Motor neuron (in vitro differentiated cells): Measurements from ENCODE around the gene PIM1. TPM values are rescaled to one million over a fixed set of nuclear protein-coding genes. Genes with fewer than 3 reads are reported as not detected.

Source experiments
- ATAC-seq, 8 experiments: fragments of 200-7000 bp; cut with Tn5 transposase; replicated peaks in 6 of 8; 2 replicates each; pipeline ENCODE4 v1.8.0; 2021; ENCODE audit warnings: mild to moderate bottlenecking in 8 of 8, moderate library complexity in 8 of 8
- H3K27ac ChIP-seq, 2 donors: fragments of 250-450 bp; sonication (Bioruptor Pico); 2 replicates each; pipeline ENCODE4 v1.9.0; 2021; ENCODE audit warnings: antibody characterized with exemption in 2 of 2, mild to moderate bottlenecking in 2 of 2, moderate library complexity in 1 of 2
- H3K4me1 ChIP-seq, 2 donors: fragments of 250-450 bp; sonication (Bioruptor Pico); replicated peaks in 1 of 2; 2 replicates each; pipeline ENCODE4 v1.6.1; 2021; ENCODE audit warnings: antibody characterized with exemption in 2 of 2, mild to moderate bottlenecking in 2 of 2, moderate library complexity in 1 of 2
- H3K4me3 ChIP-seq, 5 donors: fragments of 250-450 bp; sonication (Bioruptor Pico); 2 replicates each; pipeline ENCODE4 v1.9.0; 2021; ENCODE audit warnings: antibody characterized with exemption in 5 of 5, mild to moderate bottlenecking in 5 of 5, moderate library complexity in 4 of 5
- WGBS, 10 experiments: fragments of 450-650 bp; shearing (Covaris generic); methylation state at CpG; one replicate each; pipeline ENCODE4 v1.0.0; 2022; 5-methylcytosine and 5-hydroxymethylcytosine counted together
- in situ Hi-C, 9 experiments: fragments of 400-800 bp; cut with MboI; loops; one replicate each; pipeline ENCODE4 v1.15.0; 2021; ENCODE audit warnings: low sequenced_read_pairs in 9 of 9, low pct_unique_long_range_greater_than_20kb in 2 of 9; ENCODE audit not compliant: unreplicated experiment in 9 of 9
- total RNA-seq, 8 experiments: library from RNA; unstranded; fragments of 300-600 nt; gene quantifications; 2 replicates each; pipeline versions ENCODE4 v1.2.3 to v1.2.4, GENCODE V29; 2022

The PIM1 gene
- total RNA-seq, 8 experiments from 2014 or later = 3.1 to 26.3 (median 17.9) TPM

DNA sequence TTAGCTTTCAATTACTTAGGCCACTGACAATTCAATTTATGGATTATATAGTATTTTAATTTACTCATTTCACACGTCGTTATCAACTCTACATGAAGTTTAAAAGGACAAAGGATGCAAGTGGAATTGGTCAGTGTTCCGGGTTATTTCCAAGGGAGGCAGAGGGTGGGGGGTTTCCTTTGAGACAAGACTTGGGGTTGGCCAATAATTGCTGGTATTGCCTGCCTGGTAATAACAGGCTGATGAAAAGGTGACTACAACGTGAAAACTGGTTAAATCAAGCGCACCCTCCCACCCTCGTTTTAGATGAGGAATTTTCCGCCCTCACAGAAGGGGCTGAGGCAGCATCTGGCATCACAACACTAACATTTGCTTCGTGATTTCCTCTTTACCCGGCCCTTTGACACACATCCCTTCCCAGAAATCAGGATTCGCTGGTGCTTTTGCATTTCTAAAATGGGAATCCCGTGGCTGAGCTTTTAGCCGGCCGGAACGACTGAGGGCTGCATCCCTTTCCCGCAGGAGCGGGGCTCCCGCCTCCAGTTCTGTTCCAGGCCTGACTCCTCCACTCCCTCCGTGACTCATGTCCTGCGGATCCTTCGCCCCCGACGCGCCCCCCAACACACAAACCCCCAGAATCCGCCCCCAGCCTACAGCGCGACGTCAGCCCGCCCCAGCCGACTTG is 999 bp upstream of the PIM1 start:
- H3K4me1 ChIP-seq = peaks cover 10 to 13% of the 10 kb centered on the region in 2 donors
- 0 to 11% (median 6%) methylated on average over 4 to 14 of the region's 29 CpGs; no CpG with 5 or more reads in 1 of the 10 experiments for WGBS, 10 experiments
- ATAC-seq = peak; percentile 0 to 37 (median 19)
- in situ Hi-C loops = loop anchor here in 3 of 9 experiments (25.0 kb wide), 2 partner anchors 107 to 282 kb away; partner anchors contain the start of gene C6orf89 (in 1 of the 3)
- H3K27ac ChIP-seq = peak overlapping the region; percentile 95
- H3K4me3 ChIP-seq = peak overlapping the region; percentile 36 to 88 (median 56)

DNA sequence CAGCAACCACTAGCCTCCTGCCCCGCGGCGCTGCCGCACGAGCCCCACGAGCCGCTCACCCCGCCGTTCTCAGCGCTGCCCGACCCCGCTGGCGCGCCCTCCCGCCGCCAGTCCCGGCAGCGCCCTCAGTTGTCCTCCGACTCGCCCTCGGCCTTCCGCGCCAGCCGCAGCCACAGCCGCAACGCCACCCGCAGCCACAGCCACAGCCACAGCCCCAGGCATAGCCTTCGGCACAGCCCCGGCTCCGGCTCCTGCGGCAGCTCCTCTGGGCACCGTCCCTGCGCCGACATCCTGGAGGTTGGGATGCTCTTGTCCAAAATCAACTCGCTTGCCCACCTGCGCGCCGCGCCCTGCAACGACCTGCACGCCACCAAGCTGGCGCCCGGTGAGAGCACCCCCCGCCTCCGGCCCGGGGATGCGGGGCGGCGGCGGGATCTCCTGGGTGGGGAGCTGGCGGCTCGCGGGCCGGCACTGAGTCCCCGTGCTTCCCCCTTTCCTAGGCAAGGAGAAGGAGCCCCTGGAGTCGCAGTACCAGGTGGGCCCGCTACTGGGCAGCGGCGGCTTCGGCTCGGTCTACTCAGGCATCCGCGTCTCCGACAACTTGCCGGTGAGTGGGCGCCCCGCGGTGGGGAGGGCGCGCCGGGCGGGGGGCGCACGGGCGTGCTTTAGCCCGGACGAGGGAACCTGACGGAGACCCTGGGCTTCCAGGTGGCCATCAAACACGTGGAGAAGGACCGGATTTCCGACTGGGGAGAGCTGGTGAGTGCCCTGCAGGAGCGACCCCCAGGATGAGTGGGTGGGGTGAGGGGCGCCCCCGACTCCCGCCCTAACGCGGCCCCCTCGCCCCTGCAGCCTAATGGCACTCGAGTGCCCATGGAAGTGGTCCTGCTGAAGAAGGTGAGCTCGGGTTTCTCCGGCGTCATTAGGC is 585 bp downstream of the PIM1 start:
- H3K27ac ChIP-seq = peak overlapping the region; percentile 59 to 75
- H3K4me3 ChIP-seq = peak overlapping the region; percentile 56 to 93 (median 81)
- WGBS, 10 experiments = 0% methylated on average over 1 to 4 of the region's 92 CpGs; no CpG with 5 or more reads in 6 of the 10 experiments
- ATAC-seq = peak in 7 of 8 experiments; percentile 2 to 42 (median 37)
- H3K4me1 ChIP-seq = peaks cover 10 to 13% of the 10 kb centered on the region in 2 donors
- in situ Hi-C loops = loop anchor here in 8 of 9 experiments (10.0 to 25.0 kb wide), 4 partner anchors 108 to 283 kb away; partner anchors contain the start of gene C6orf89 (in 1 of the 8)

- 0 to 16% (median 1%) methylated on average over 1 to 19 of the region's 45 CpGs; no CpG with 5 or more reads in 2 of the 10 experiments for WGBS, 10 experiments
- peak overlapping the region; percentile 56 to 93 (median 81) for H3K4me3 ChIP-seq
- H3K4me1 ChIP-seq = peaks cover 10 to 13% of the 10 kb centered on the region in 2 donors
- ATAC-seq = no peak
- H3K27ac ChIP-seq = peak overlapping the region; percentile 59 to 75
- in situ Hi-C loops = loop anchor here in 8 of 9 experiments (10.0 to 25.0 kb wide), 4 partner anchors 109 to 284 kb away; partner anchors contain the start of gene C6orf89 (in 1 of the 8)
These were observed 1.4 kb downstream of the PIM1 start for GRCh38 chr6:37171201-37171969.

DNA sequence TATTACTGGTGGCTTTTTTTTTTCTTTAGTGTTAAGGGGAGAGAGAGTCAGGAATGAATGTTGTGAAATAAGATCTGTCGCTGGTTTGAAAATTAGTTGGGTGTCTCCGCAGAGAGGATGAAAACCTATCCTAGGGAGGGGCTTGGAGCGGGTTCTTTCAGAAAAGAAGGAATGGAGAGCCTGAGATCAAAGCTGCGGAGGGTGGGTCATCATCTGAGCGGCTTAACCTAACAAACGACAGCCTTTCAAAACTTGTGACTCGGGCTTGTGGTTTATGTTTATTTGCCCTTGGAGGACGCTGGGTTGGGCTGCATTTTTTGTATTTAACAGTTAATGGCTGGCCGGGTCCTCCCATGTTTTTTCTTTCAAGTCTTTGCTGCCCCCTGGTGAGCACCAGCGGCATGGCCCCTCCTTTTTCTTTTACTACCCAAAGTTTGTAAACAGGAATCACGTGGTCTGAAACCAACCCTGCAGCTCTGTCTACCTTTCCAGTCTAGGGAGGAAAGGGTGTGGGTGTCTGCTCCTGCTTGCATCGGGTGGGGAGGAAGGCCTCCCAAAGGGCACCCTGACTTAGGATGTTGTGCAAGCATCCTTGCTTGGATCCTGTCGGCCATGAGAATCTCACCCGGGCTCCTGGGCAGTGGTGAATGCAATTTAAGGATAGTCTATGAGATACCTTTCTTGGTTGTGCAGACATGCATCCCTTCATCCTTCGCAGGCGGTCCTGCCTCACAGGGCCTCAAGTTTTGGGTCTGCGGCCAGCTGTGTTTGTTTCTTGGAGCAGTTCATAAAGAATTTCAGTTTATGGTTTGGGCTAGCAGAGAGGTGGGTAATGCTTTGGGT is 2.2 kb downstream of the PIM1 start:
- peak in 3 of 8 experiments; percentile 19 to 39 (median 37) for ATAC-seq
- 0 to 55% (median 2%) methylated on average over 1 to 15 of the region's 17 CpGs; no CpG with 5 or more reads in 1 of the 10 experiments for WGBS, 10 experiments
- in situ Hi-C loops = loop anchor here in 8 of 9 experiments (10.0 to 25.0 kb wide), 4 partner anchors 110 to 285 kb away; partner anchors contain the start of gene C6orf89 (in 1 of the 8)
- Histone ChIP-seq H3K4me1 (peaks cover 10 to 13% of the 10 kb centered on the region in 2 donors), H3K27ac (peak overlapping the region in 1 of 2 donors; percentile 59), H3K4me3 (peak overlapping the region; percentile 56 to 93 (median 81))

DNA sequence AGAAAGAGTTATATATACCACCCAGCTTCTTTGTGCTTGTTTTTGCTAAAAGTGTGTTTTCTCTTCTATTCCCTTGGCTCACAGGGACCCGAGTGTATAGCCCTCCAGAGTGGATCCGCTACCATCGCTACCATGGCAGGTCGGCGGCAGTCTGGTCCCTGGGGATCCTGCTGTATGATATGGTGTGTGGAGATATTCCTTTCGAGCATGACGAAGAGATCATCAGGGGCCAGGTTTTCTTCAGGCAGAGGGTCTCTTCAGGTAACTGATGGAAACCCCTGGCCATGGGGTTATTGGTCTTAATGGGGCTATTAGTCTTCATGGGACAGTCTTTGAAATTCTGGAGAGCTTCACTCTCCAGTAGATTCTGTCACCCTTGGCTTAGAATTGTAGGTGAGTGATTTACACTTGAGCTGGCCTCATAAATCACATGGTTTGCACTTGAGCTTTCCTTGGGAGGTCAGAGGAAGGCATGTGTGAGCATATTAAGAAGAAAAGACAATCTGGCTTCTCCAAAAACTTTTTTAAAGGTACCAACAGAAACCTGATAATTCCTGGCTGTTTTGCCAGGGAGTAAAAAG is 3.0 kb downstream of the PIM1 start:
- ATAC-seq = no peak
- in situ Hi-C loops = loop anchor here in 8 of 9 experiments (10.0 to 25.0 kb wide), 4 partner anchors 111 to 286 kb away; partner anchors contain the start of gene C6orf89 (in 1 of the 8)
- 49 to 100% (median 78%) methylated on average over 2 to 6 of the region's 7 CpGs; no CpG with 5 or more reads in 4 of the 10 experiments for WGBS, 10 experiments
- Histone ChIP-seq H3K27ac (no peak overlapping the region), H3K4me1 (peaks cover 9 to 13% of the 10 kb centered on the region in 2 donors), H3K4me3 (no peak overlapping the region)

DNA sequence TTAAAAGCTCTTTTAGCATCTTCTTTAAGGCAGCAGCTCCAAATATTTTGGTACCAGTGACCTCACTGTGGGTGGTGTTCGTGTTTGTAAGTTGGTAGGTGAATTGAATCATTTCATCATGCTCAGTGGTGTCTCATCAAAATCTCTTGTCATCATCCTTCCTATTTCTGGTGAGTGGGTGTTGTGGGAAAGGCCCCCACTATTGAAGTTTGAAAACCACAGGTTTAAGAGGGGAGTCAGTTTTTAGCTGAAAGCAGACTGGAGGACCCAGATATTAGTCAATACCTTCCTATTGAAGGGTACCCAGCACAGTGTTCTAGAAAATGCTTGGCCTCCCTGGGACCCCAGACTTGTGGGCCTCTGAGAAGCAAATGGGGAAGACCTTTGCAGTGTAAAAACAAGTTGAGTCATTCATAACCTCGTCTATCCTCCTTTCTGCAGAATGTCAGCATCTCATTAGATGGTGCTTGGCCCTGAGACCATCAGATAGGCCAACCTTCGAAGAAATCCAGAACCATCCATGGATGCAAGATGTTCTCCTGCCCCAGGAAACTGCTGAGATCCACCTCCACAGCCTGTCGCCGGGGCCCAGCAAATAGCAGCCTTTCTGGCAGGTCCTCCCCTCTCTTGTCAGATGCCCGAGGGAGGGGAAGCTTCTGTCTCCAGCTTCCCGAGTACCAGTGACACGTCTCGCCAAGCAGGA is 3.7 kb downstream of the PIM1 start:
- Histone ChIP-seq H3K27ac (no peak overlapping the region), H3K4me3 (no peak overlapping the region)
- in situ Hi-C loops = loop anchor here in 8 of 9 experiments (10.0 to 25.0 kb wide), 4 partner anchors 111 to 286 kb away; partner anchors contain the start of gene C6orf89 (in 1 of the 8)

DNA sequence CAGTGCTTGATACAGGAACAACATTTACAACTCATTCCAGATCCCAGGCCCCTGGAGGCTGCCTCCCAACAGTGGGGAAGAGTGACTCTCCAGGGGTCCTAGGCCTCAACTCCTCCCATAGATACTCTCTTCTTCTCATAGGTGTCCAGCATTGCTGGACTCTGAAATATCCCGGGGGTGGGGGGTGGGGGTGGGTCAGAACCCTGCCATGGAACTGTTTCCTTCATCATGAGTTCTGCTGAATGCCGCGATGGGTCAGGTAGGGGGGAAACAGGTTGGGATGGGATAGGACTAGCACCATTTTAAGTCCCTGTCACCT is 4.2 kb downstream of the PIM1 start:
- no peak for ATAC-seq
- Histone ChIP-seq H3K4me1 (peaks cover 0 to 4% of the 10 kb centered on the region in 2 donors), H3K27ac (no peak overlapping the region), H3K4me3 (no peak overlapping the region)
- WGBS, 10 experiments = no CpG with 5 or more reads among the region's 3 CpGs
- in situ Hi-C loops = loop anchor here in 8 of 9 experiments (10.0 to 25.0 kb wide), 4 partner anchors 112 to 287 kb away; partner anchors contain the start of gene C6orf89 (in 1 of the 8)

More for the DNA sequence above, 3.7 kb downstream of the PIM1 start:
- WGBS, 10 experiments = 0 to 93% (median 71%) methylated on average over 1 to 2 of the region's 9 CpGs; no CpG with 5 or more reads in 3 of the 10 experiments
- H3K4me1 ChIP-seq = peaks cover 3 to 7% of the 10 kb centered on the region in 2 donors
- no peak for ATAC-seq

- whole genome bisulfite sequencing, 10 experiments = 44 to 100% (median 89%) methylated on average over 2 to 9 of the region's 10 CpGs; no CpG with 5 or more reads in 2 of the 10 experiments
- in situ Hi-C loops = loop anchor here in 8 of 9 experiments (10.0 to 25.0 kb wide), 4 partner anchors 112 to 287 kb away; partner anchors contain the start of gene C6orf89 (in 1 of the 8)
- ATAC-seq = no peak
- no peak overlapping the region for H3K27ac ChIP-seq
- H3K4me1 ChIP-seq = peaks cover 0 to 4% of the 10 kb centered on the region in 2 donors
- H3K4me3 ChIP-seq = no peak overlapping the region
These were observed 4.8 kb downstream of the PIM1 start for GRCh38 chr6:37174515-37175331.

GRCh38 chr6:37175332-37176267 is 5.6 kb downstream of the PIM1 start:
- 48 to 88% (median 81%) methylated on average over 3 to 12 of the region's 18 CpGs for WGBS, 10 experiments
- peak in 1 of 8 experiments; percentile 1 for ATAC-seq
- H3K4me1 ChIP-seq = peaks cover 0 to 4% of the 10 kb centered on the region in 2 donors
- no peak overlapping the region for H3K4me3 ChIP-seq
- in situ Hi-C loops = loop anchor here in 6 of 9 experiments (10.0 kb wide), 2 partner anchors 121 to 151 kb away; no protein-coding TSS in a partner anchor
- H3K27ac ChIP-seq = no peak overlapping the region
